HG03469 (cell line): ENCODE measurements around the gene ABHD2.
"Not testable (repeated sequence)": the region's sequence is repeated elsewhere in the genome, so short reads cannot be mapped to it uniquely, and the experiment has no call there.

Experiments used
- ATAC-seq: cut with Tn5 transposase; IDR thresholded peaks from one replicate; pipeline ENCODE4 v1.9.1; 2021; ENCODE audit warnings: mild to moderate bottlenecking, moderate library complexity, moderate number of reproducible peaks; ENCODE audit not compliant: unreplicated experiment

Gene ABHD2

DNA sequence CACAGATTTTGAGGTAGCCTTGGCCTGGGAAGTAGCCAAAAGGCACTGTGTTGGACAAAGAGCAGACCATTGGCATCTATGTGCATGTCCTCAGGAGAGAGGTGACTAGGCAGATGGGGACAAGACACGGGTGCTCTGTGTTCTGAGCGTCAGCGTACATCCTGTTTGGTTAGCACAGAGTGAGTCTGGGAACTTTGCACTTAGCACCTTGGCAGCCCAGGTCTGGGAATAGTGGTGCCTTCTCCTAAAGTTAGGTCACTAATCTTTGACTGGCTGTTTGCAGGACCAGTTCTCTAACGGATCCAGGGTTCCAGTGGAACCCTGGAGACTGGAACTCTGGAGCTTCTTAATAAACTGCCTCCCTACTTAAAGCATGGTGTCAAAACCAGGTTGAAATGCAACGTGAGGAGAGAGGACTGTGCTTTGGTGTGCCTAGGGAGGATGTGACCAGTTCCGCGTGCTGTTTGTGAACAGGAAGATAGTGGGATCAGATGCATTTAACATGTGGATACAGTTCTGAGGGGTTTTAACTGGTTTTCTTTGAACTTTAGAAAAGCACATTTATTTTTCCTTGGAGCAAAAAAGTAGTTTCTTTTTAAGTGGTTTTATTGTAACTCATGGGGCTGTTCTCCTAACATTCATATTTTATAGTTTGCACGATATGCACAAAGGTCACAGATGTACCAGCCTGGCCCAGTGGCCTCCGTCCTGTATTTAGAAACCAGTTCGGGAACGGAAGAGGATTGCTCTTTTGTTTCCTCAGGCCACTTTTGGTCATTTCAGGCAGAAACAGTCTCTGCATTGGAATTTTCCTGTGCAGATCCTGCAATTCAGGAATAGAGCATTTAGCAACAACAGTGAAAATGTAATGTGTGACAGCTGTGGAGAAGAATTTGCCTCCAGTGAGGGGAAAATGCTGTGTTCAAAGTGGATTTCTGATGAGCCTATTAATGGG, 48.8 kb downstream of the ABHD2 start:
- no peak for ATAC-seq

DNA sequence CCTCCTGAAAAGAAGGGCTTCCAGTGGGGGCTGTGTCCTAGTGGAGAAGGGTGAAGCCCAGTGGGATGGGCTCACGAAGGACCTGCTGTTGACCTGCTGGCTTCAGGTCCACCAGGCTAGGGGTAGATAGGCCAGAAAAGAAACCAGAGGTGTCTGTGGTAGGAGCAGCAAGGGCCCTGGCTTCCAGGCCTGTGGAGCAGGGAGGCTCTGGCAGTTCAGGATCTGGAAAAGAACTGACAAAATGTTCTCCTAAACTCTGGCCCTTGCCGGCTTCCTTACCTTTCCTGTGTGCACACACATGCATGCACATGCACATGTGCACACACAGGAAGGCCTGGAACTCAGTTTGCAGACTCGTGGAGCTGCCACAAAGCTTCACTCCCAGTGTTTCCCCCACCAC, 49.7 kb downstream of the ABHD2 start:
- ATAC-seq = no peak

DNA sequence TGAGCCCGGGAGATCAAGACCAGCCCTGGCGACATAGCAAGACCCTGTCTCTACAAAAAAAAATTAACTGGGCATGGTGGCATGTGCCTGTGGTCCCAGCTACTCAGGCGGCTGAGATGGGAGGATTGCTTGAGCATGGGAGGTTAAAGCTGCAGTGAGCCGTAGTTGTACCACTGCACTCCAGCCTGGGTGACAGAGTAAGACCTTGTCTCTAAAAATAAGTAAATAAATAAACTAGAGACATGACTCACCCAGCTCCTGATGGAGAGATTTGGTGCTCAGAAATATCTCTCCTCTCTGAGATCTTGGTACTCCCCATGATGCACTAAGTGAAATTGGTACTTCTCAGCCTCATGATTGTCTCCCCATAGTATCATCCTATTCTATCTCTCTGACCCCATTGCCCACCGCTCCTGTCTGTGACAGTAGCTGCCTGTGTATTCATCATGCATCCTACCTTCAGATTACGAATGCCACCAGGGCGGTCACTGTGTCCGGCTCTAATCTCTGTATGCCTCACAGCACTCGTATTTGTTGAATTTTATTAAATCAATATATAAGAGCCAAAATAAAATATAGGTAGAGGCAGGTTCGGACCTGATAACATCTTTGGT, 50.9 kb downstream of the ABHD2 start:
- no peak for ATAC-seq

DNA sequence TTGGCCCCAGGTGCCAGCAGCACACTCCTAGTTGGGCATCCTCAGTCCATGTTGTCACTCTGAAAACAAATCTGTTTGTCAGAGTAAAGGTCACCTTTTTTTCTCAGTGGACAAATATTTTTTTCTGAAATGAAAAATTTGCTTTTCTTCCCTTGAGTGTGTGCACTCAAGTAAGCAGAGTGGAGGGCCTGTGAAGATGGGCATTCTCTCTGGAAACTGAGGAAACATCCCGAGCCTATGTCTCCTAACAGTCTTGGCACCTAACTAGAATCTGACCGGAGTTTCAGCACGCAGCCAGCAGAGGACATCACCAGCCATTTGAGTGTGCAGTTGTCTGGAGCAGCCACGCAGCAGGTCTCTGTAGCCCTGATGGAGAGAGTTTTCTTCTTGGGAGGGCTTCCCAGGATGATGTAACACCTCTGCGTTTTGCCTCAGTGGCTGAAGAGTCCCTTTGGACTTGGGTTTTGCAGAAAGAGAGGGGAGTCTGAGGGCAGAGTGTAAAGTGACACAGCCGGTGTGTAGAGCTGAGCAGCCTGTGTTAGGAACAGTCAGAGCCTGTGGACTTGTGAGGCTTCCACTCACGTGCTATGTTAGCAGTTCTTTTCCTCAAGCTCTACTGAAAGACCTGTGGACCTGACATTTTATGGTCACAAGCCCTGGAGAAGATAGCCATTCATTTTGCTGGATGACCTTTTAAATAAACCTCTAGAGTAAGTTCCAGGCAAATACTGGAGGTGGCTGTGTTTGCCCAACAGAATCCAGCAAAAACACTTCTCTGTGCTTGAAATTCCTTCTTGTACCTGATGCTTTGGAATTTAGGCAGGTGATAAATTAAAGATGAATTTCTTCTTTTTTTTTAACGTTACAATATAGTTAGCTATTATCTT, 51.6 kb downstream of the ABHD2 start:
- no peak for ATAC-seq

DNA sequence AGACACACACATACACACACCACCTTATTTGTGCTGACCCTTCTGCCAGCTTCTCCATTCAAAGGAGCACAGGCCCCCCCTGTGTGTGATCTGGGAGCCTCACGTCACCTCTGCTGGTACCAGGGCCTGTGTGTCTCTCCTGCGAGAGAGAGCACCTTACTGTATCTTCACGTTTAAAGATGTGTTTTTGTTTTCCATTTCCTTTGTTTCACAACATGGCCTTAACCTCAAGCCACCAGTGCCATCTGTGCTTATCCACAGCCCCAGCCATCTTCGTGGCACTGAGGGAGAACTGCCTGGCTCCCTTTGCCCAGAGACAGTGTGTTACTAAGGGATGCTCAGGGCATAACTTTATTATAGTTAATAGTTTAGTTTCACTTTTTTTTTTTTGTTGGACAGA, 52.3 kb downstream of the ABHD2 start:
- no peak for ATAC-seq

DNA sequence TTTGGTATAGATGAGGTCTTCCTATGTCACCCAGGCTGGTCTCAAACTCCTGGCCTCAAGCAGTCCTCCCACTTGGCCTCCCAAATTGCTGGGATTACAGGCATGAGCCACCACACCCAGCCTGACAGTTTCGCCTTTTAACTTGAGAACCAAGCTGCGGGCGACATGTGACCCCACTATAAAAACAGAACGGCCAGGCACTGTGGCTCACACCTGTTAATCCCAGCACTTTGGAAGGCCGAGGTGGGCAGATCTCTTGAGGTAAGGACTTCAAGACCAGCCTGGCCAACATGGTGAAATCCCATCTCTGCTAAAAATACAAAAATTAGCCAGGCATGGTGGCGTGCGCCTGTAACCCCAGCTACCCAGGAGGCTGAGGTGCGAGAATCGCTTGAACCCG, 52.9 kb downstream of the ABHD2 start:
- ATAC-seq = not testable (repeated sequence)

DNA sequence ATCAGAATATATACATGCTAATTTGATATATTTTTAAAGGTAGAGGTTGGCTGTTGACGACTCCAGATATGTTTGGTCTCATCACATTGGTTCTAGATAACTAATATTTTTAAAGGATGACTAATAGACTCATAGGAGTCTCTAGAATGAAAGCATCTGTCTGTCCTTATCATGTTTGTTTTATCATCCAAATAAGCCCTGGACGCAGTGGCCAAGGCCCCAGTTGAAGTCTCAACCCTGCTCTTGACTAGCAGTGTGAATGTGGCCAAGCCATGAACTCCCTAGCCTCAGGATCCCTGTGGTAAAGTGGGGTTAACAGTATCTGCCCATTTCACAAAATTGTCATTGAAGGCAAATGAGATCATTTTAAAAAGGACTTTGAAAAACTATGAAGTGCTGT, 53.6 kb downstream of the ABHD2 start:
- ATAC-seq = no peak

DNA sequence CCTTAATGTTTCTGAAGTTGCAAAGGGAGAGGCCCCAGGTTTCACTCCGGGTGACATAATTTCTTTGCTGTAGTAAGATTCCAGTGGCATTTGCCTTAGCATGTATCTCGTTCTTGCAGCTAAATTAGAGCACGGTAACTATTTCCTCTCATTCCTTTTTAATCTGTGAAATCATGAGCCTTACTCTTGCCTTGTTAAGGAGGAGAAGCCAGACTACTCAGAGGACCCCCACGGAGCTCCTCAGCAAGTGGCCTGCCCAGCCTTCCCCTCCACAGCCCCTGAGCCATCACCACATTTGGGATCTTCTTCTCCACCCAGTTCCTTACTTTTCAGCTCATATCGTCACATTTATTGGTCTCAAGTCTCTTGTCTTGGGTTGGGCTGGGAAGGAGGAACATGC, 54.2 kb downstream of the ABHD2 start:
- no peak for ATAC-seq

DNA sequence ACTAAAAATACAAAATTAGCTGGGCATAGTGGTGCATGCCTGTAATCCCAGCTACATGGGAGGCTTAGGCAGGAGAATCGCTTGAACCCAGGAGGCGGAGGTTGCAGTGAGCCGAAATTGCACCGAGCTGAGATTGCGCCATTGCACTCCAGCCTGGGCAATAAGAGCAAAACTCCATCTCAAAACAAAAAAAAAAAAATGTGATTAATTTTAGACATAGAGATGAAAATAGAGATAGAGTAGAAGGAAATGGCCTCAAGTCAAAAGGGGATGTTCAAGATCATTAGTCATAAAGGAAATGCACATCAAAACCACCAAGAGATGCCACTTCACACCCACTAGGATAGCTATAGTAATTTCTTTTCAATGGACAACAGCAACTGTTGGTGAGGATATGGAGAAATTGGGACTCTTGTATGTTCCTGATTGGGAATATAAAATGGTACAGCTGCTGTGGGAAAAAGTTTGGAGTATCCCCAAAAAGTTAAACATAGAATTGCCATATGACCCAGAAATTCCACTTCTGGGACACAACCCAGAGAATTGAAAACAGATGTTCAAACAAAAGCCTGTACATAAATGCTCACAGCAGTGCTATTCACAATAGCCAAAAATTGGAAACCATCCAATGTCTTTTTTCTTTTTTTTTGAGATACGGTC, 55.4 kb downstream of the ABHD2 start:
- no peak for ATAC-seq

DNA sequence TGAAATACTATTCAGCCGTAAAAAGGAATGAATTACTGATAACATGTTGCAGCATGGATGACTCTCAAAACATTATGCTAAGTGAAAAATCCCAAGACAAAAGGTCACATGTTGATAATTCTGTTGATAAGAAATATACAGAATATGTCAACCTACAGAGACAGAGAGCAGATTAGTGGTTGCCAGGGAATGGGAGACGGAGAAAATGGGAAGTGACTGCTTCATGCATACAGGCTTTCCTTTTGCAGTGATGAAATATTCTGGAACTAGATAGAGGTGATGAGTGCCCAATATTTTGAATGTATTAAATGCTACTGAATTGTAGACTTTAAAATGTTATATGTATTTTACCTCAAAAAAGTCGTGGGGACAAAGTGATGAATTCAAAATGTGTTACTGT, 56.2 kb downstream of the ABHD2 start:
- ATAC-seq = no peak

DNA sequence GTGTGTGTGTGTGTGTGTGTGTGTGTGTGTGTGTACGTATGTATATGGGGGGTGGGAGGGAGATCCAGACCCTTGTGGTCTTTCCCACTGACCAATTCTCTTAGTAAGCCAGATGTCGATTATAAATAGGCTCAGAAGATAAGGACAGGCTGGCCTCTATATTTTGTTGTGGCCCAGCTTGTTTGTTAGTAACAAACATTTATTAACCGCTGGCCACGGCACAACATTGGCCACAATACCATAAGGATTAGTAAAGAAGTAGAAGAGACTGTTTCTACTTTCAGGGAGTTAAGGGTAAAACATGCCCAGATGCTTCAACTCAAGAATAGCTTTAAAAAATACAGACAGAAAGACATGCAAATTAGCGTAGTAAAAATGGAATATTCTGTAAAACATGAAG, 58.1 kb downstream of the ABHD2 start:
- no peak for ATAC-seq

DNA sequence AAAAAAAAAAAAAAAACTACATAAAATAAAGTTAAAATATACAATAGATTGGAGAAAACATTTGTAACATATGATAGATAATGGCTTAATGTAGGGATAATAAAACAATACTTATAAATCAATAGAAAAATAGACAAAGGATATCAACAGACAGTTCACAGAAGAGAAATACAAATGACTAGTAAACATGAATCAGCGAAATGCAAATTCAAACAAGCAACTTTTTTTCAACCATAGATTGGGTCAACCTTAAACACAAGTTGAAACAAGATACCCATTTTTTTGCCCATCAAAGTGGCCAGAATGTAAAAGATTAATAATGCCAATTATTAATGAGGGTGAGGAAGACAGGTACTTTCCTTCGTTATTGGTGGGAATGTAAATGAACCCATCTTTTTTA, 59.9 kb downstream of the ABHD2 start:
- no peak for ATAC-seq

DNA sequence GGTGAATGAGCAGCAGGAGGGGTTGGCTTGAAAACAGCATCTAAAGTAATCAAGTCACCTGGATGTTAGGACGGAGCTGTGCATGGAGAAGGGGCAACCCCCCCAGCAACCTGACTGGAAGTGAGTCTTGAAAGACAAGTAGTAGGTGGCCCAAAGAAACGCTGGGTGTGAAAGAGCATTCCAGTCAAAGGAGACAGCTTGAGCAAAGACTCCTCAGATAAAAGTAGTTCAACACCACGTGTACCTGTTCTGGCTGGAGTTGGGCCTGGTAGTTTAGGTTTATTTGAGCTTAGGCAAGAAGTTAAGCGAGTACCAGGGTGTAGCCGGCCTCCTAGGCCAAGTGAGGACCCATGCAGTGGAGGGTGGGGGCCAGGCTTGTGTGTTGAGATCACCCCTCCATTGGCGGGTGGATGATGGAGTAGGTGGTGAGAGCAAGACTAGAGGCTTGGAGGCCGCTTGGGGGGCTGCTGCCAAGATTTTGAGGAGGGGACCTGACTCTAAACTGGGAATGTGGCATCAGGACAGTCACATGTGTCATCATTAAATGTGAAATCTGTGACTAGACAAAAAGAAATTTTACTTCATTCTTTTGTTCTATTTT, 61.3 kb downstream of the ABHD2 start:
- ATAC-seq = no peak

DNA sequence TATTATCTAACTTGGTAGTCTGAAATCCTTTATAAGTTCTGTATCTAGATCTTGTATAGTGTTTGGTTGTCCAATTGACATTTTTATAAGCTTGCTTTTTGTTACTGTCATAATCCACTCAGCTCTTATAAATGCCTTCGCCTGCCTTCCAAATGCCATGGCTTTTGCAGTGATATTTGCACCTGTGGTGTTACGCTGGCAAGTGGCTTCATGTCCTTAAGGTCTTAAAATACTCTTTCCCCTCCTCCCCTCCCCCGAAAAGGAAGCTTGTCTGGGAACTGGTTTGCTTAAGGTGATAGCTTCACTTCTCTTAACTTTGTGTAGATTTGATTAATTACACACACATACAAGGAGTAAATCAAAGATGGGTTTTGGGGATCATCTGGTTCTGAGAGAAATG, 62.0 kb downstream of the ABHD2 start:
- no peak for ATAC-seq

DNA sequence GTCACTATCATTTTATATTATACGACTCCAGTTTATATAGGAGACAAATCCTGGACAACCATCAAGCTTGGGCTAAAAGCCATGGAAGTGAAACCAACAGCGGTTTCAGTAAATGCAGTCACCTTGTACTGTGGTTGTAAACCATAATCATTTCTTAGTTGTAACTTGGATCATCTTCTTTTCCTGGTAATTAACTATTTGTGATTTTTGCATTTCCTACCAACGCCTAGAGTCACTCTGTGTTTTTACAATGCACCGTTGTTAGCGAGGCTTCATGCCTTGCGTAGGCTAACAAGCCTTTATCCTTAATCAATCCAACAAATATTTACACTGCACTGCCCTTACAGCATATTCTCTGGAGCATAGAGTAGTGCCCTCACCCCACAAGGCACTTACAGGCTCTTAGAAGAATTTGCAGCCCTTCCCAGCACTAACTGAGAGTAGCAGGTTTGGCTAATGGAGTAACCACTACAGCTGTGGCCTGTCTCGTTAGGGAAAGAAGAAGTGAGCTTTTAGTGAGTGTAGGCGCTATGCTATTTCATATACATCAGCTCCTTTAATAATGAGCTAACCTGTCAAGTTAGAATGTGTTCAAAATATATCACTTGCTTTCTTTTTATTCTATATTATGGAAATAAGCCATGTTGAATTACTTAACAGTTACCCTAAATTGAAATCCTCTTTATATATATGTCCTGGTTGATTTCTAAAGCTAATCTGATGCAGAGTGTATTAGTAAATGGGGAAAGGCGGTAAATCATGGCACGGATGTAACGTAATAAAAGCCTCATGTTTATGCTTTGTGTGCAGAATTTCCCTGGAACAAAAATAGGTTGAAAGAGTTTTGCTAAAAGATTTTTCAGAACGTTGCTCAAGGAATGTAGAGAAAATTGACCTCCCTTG, 62.8 kb downstream of the ABHD2 start:
- ATAC-seq = no peak

DNA sequence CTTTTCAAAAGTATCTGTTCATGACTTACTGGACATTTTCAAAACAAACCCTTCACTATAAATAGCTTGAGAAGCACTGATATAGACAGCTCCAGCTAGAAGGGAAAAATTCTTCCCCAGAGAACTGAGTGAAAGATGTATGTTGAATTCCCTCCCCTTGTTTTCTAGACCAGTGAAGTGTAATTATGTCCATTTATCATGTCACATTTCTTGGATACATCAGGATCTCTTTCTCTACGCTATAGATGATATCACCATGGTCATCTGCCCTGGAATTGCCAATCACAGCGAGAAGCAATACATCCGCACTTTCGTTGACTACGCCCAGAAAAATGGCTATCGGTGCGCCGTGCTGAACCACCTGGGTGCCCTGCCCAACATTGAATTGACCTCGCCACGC, 66.9 kb downstream of the ABHD2 start:
- no peak for ATAC-seq

DNA sequence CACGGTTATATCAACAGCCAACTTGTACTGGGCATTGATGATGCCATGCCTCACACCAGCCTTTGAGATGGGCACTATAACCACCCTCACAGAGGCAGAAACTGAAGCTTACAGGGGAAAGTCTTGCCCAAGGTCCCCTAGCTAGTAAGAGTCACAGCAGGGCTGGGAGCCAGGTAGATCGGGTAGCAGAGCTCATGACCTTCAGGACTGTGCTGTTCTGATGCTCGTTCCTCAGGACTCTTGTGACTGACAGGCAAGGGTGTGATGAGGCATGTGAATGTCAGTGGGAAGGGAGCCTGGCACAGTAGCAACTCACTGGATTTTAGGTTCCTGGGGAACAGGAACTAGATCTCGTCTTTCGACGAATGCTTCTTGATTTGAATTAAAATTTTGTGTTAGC, 67.4 kb downstream of the ABHD2 start:
- ATAC-seq = no peak

DNA sequence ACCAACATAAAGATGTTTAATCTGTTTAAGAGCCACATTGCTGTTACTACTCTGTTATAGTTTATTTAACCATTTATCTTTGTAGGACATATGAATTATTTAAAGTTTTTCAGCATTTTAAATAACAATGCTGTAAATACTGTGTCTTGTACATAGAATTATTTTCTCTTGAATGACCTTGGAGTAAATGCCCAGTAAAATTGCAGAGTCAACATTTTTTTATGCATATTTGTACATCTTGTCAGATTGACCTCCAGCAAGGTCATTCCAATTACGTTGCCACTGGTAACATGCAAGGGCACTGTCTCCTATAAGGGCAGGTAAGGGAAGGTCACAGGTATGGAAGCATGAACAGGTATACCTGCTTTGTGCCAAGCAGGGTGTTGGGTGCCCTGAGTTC, 68.8 kb downstream of the ABHD2 start:
- no peak for ATAC-seq

DNA sequence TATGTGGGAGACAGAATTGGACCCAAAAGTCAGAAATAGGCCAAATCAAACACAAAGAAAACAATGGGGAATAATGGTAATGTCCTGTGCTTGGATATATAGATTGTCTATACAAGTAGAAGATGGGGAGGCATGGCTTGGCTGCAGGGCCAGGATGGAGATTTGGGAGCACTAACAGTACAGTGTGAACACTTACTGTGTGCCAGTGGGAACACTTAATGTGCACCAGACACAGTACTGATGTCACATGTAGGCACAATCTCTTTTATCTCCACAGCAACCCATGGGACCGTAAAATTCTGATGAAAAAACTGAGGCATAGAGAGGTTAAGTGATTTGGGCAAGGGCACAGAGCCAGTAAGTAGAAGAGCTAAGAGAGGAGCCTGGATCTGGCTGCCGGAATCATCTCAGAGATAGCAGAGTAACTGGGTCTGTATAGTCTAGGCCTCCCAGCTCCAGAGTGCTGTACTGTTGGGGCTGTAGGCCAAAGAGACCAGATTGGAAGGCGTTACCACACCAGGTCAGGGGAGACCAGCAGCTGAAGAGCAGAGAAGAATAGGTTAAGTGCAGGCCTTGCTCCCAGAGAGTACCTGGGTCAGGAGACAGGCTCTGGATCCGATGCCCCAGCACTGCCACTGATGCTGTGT, 69.8 kb downstream of the ABHD2 start:
- no peak for ATAC-seq
